Measurements from ENCODE around the gene ABCC10. TPM values are rescaled to one million over a fixed set of nuclear protein-coding genes. Genes with fewer than 3 reads are reported as not detected.
"Not testable (repeated sequence)": the region's sequence is repeated elsewhere in the genome, so short reads cannot be mapped to it uniquely, and the experiment has no call there.

ABCC10 gene
- total and polyA plus RNA-seq, 2 donors: 15.6 to 18.5 TPM

GRCh38 chr6:43493833-43494232, 66.5 kb downstream of the ABCC10 start:
- no peak for DNase-seq (ENCODE audit: extremely low spot score)
- Histone ChIP-seq H3K27ac (ENCODE audit: low read depth) (no peak overlapping the region), H3K4me3 (ENCODE audit: low read depth, low read length) (no peak overlapping the region), H3K36me3 (ENCODE audit: insufficient read depth) (no peaks in the 10 kb centered on the region), H3K4me1 (ENCODE audit: insufficient read depth) (peaks cover 4% of the 10 kb centered on the region)
- 89% methylated on average over 7 of the region's 7 CpGs for WGBS

GRCh38 chr6:43494321-43494720, 67.0 kb downstream of the ABCC10 start:
- WGBS: 92% methylated on average over 6 of the region's 6 CpGs
- no peak for DNase-seq (ENCODE audit: extremely low spot score)

DNA sequence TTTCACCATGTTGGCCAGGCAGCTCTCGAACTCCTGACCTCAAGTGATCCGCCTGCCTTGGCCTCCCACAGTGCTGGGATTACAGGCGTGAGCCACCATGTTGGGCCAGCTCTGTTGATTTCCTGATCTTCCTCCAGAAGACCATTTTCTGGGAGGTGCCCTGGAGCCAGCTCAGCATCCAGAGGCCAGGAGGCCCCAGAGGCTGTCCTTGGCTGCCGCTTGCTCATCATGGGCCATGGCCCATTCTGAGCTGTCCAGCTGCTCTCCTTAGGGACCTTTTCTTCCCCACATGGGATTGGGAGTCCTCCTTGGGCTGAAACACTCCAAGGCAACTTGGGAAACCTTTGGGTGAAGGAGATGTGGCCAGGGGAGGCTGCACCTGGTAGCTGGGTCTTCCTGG, 67.4 kb downstream of the ABCC10 start:
- Histone ChIP-seq H3K27ac (ENCODE audit: low read depth) (no peak overlapping the region), H3K4me1 (ENCODE audit: insufficient read depth) (peaks cover 4% of the 10 kb centered on the region), H3K36me3 (ENCODE audit: insufficient read depth) (no peaks in the 10 kb centered on the region), H3K4me3 (ENCODE audit: low read depth, low read length) (no peak overlapping the region)
- WGBS: 91% methylated on average over 4 of the region's 4 CpGs
- no peak for DNase-seq (ENCODE audit: extremely low spot score)

More at GRCh38 chr6:43494321-43494720, 67.0 kb downstream of the ABCC10 start:
- peaks cover 4% of the 10 kb centered on the region for H3K4me1 ChIP-seq (ENCODE audit: insufficient read depth)
- H3K36me3 ChIP-seq (ENCODE audit: insufficient read depth): no peaks in the 10 kb centered on the region
- no peak overlapping the region for H3K27ac ChIP-seq (ENCODE audit: low read depth)
- H3K4me3 ChIP-seq (ENCODE audit: low read depth, low read length): no peak overlapping the region

- H3K36me3 ChIP-seq (ENCODE audit: insufficient read depth): no peaks in the 10 kb centered on the region
- H3K27ac ChIP-seq (ENCODE audit: low read depth): no peak overlapping the region
- no peak for DNase-seq (ENCODE audit: extremely low spot score)
- 78% methylated on average over 4 of the region's 4 CpGs for WGBS
- peaks cover 4% of the 10 kb centered on the region for H3K4me1 ChIP-seq (ENCODE audit: insufficient read depth)
- no peak overlapping the region for H3K4me3 ChIP-seq (ENCODE audit: low read depth, low read length)
These were observed 68.1 kb downstream of the ABCC10 start for GRCh38 chr6:43495409-43495941.

GRCh38 chr6:43496370-43497128, 69.2 kb downstream of the ABCC10 start:
- Histone ChIP-seq H3K27ac (ENCODE audit: low read depth) (no peak overlapping the region), H3K4me1 (ENCODE audit: insufficient read depth) (peaks cover 4% of the 10 kb centered on the region)
- WGBS: 45% methylated on average over 18 of the region's 18 CpGs

DNA sequence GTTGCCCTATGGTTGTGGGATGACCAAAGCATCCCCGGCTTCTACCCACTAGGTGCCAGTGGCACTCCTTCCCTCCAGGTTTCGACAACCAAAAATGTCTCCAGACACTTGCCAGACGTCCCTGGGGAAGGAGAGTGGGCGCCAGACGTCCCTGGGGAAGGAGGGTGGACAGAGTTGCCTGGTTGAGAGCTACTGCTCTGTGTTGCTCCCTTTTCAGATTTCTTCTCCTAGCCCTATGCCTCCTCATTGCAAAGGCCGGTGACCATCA, 69.7 kb downstream of the ABCC10 start:
- Histone ChIP-seq H3K27ac (ENCODE audit: low read depth) (no peak overlapping the region), H3K36me3 (ENCODE audit: insufficient read depth) (peaks cover 5% of the 10 kb centered on the region), H3K4me1 (ENCODE audit: insufficient read depth) (peaks cover 4% of the 10 kb centered on the region), H3K4me3 (ENCODE audit: low read depth, low read length) (no peak overlapping the region)
- DNase-seq (ENCODE audit: extremely low spot score): no peak
- 85% methylated on average over 6 of the region's 6 CpGs for WGBS

More at GRCh38 chr6:43496370-43497128, 69.2 kb downstream of the ABCC10 start:
- DNase-seq (ENCODE audit: extremely low spot score): peak; percentile 53
- no peak overlapping the region for H3K4me3 ChIP-seq (ENCODE audit: low read depth, low read length)
- peaks cover 5% of the 10 kb centered on the region for H3K36me3 ChIP-seq (ENCODE audit: insufficient read depth)

GRCh38 chr6:43497689-43498088, 70.3 kb downstream of the ABCC10 start:
- Histone ChIP-seq H3K4me1 (ENCODE audit: insufficient read depth) (peaks cover 1% of the 10 kb centered on the region), H3K27ac (ENCODE audit: low read depth) (no peak overlapping the region), H3K36me3 (ENCODE audit: insufficient read depth) (peaks cover 5% of the 10 kb centered on the region), H3K4me3 (ENCODE audit: low read depth, low read length) (no peak overlapping the region)
- no peak for DNase-seq (ENCODE audit: extremely low spot score)
- WGBS: 92% methylated on average over 12 of the region's 12 CpGs

DNA sequence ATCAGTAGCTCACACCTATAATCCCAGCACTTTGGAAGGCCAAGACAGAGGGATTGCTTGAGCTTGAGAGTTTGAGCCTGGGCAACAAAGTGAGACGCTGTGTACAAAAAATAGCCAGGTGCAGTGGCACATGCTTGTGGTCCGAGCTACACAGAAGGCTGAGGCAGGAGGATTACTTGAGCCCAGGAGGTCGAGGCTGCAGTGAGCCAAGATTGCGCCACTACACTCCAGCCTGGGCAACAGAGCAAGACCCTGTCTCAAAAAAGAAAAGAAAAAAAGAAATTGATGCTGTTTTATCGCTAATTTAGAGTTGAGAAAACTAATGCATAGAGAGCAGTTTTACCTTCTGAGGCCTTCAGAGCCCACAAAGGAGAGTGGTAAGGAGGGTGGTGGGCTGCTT, 71.0 kb downstream of the ABCC10 start:
- not testable (repeated sequence) for H3K4me3 ChIP-seq (ENCODE audit: low read depth, low read length); H3K4me1 ChIP-seq (ENCODE audit: insufficient read depth); H3K36me3 ChIP-seq (ENCODE audit: insufficient read depth); DNase-seq (ENCODE audit: extremely low spot score); H3K27ac ChIP-seq (ENCODE audit: low read depth)
- WGBS: 93% methylated on average over 5 of the region's 5 CpGs

- H3K27ac ChIP-seq (ENCODE audit: low read depth): no peak overlapping the region
- H3K36me3 ChIP-seq (ENCODE audit: insufficient read depth): peaks cover 5% of the 10 kb centered on the region
- no peaks in the 10 kb centered on the region for H3K4me1 ChIP-seq (ENCODE audit: insufficient read depth)
- DNase-seq (ENCODE audit: extremely low spot score): no peak
- 86% methylated on average over 12 of the region's 12 CpGs for WGBS
- H3K4me3 ChIP-seq (ENCODE audit: low read depth, low read length): no peak overlapping the region
These were observed 71.9 kb downstream of the ABCC10 start for GRCh38 chr6:43499028-43499815.

Small RNAs within 50 kb of the gene (small RNA-seq; reads per million reads assigned to genes)
- gene MIR6780B (not detected), gene RNU6-1113P (not detected)

Other genes with a start within 250 kb of the ABCC10 start
- 20.6 TPM for gene CUL9, start 245.3 kb upstream of the ABCC10 start, total RNA-seq
- 23.5 TPM for gene CUL9, start 245.3 kb upstream of the ABCC10 start, polyA plus RNA-seq
- gene DNPH1, start 198.1 kb upstream of the ABCC10 start, total RNA-seq: 18.2 TPM
- 108 TPM for gene DNPH1, start 198.1 kb upstream of the ABCC10 start, polyA plus RNA-seq
- gene TTBK1, start 184.1 kb upstream of the ABCC10 start, total RNA-seq: 0.32 TPM
- gene TTBK1, start 184.1 kb upstream of the ABCC10 start, polyA plus RNA-seq: 0.20 TPM
- not detected for gene SLC22A7, start 129.3 kb upstream of the ABCC10 start, total RNA-seq
- 0.15 TPM for gene SLC22A7, start 129.3 kb upstream of the ABCC10 start, polyA plus RNA-seq
- 3.9 TPM for gene CRIP3, start 118.7 kb upstream of the ABCC10 start, total RNA-seq
- gene CRIP3, start 118.7 kb upstream of the ABCC10 start, polyA plus RNA-seq: 1.1 TPM
- 14.6 TPM for gene ZNF318, start 57.9 kb upstream of the ABCC10 start, total RNA-seq
- 10.1 TPM for gene ZNF318, start 57.9 kb upstream of the ABCC10 start, polyA plus RNA-seq
- gene DLK2, start 28.0 kb downstream of the ABCC10 start, total RNA-seq: 2.0 TPM
- gene DLK2, start 28.0 kb downstream of the ABCC10 start, polyA plus RNA-seq: 0.67 TPM
- 10.5 TPM for gene TJAP1, start 50.0 kb downstream of the ABCC10 start, total RNA-seq
- gene TJAP1, start 50.0 kb downstream of the ABCC10 start, polyA plus RNA-seq: 29.7 TPM
- gene LRRC73, start 82.8 kb downstream of the ABCC10 start, total RNA-seq: not detected
- gene LRRC73, start 82.8 kb downstream of the ABCC10 start, polyA plus RNA-seq: 0.24 TPM
- 54.9 TPM for gene YIPF3, start 89.4 kb downstream of the ABCC10 start, total RNA-seq
- gene YIPF3, start 89.4 kb downstream of the ABCC10 start, polyA plus RNA-seq: 118 TPM
- gene POLR1C, start 89.5 kb downstream of the ABCC10 start, total RNA-seq: 29.4 TPM
- gene POLR1C, start 89.5 kb downstream of the ABCC10 start, polyA plus RNA-seq: 36.9 TPM
- 23.8 TPM for gene XPO5, start 148.5 kb downstream of the ABCC10 start, total RNA-seq
- 12.6 TPM for gene XPO5, start 148.5 kb downstream of the ABCC10 start, polyA plus RNA-seq
- 16.8 TPM for gene POLH, start 148.6 kb downstream of the ABCC10 start, total RNA-seq
- gene POLH, start 148.6 kb downstream of the ABCC10 start, polyA plus RNA-seq: 5.7 TPM
- gene GTPBP2, start 201.7 kb downstream of the ABCC10 start, total RNA-seq: 36.3 TPM
- gene GTPBP2, start 201.7 kb downstream of the ABCC10 start, polyA plus RNA-seq: 40.4 TPM
- 16.8 TPM for gene MAD2L1BP, start 208.3 kb downstream of the ABCC10 start, total RNA-seq
- gene MAD2L1BP, start 208.3 kb downstream of the ABCC10 start, polyA plus RNA-seq: 25.3 TPM
- 1.0 TPM for gene RSPH9, start 217.5 kb downstream of the ABCC10 start, total RNA-seq
- 0.60 TPM for gene RSPH9, start 217.5 kb downstream of the ABCC10 start, polyA plus RNA-seq